ENCODE measurements around the gene TBX4.
A peak's percentile ranks its signal among the peaks of the same experiment; 100 is the strongest.
"Not testable (repeated sequence)": the region's sequence is repeated elsewhere in the genome, so short reads cannot be mapped to it uniquely, and the experiment has no call there.

TBX4 gene

DNA sequence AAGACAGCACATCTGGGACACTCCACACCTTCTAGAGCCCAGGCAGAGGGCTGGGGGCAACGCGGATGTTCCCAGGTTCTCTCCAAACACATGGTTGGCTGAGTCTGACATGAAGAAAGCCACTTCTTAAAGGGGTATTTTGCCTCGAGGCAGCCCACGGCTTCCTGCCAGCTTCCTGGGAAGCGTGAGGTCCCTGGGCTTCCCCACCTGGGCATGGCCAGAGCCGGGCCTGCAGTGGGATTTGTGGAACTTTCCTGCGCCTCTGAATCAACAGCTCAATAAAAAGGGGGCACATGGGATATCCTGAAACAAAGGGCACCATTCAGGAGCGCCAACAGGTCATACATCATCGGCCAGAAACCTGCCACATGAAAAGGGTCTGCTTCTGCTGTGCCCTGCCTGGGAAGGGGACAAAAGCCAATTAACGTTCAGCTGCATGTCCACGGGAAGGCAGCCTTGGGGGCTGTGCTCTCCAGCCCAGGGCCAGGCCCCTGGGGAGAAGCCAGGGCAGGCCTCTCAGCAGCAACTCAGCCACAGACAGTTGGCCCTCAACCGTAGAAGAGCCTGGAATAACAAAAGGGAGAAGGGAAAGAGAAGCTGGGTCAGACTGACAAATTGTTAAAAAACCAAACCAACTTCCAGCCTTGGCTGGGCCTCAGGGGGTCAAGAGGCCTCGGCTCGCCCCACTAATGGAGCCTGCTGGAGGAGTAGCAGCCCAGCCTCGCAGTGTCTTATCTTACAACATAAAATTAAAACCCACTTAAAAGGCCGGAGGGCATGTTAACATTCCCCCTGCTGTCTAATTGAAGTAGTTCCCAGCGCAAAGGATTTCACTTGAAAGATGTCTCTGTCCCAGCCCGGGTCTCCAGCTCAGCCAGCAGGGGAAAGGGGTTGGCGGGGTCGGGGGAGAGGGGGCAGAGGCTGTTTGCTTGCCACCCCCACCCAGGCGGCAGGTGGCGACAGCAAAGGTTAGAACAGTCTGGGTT, 34.2 kb downstream of the TBX4 start:
- no peak for DNase-seq

- no peak for DNase-seq
These were observed 35.2 kb downstream of the TBX4 start for GRCh38 chr17:61487161-61487988.

DNA sequence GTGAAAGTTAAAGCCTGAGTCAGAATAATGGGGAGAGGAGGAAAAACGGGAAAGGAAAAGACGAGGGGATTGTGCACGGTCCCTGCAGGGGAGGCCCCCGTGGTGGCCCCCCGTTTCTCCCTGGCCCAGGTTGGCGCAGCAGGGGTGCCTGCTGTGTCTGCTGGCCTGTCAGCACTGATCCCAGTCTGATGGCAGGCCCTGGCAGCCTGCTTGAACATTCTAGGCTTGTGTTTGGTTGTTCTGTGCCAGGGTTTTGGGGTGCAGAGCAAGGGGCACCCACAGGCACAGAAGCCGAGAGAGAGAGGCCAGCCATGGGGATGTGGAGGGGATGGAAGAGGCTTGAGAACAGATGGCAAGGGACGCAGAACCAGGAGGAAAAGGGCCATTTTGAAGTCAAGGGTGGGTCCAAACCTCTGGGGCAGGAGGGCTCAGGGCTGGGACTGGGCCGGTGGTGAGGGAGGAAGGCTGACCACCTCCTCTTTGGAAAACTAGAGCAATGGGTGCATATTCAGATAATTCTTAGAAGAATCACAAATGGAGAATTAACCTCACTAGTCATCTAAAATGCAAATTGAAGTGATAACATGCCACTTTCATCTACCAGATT, 35.9 kb downstream of the TBX4 start:
- no peak for DNase-seq

GRCh38 chr17:61488878-61489718, 36.9 kb downstream of the TBX4 start:
- DNase-seq: no peak

DNA sequence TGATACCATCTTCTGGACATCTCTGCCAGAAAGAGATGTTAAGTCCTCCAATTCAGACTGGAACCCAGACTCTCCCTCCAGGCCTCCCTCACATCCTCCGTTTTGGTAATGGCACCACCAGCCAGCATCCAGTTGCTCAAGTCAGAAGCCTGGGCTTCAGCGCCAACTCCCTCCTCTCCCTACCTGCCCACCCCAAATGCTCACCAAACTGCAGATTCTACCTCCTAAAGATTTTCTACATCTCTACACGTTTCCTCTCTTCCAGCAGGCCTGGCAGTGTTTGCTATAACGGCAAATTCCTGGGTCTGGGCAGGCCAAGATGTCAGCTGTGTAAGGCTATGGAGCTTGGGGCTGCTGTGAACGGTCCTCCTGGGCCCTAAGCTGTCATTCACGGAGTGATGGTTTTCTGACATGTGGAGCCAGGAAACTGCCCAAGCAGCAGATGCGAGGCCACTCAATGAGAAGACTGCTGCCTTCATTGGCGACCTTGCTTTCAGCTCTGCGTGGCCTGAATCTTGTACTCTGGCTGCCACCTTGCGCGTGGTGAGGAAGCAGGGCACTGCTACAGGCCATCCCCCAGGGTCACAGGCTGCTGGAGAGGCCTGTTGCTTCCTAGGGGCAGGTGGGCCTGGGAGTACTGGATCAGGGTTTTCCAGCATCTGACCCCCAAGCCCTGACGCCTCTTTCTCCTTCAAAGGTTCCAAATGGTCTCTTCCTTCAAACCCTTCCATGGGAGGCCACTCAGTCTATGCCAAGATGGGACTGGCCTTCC, 37.7 kb downstream of the TBX4 start:
- DNase-seq: no peak

DNA sequence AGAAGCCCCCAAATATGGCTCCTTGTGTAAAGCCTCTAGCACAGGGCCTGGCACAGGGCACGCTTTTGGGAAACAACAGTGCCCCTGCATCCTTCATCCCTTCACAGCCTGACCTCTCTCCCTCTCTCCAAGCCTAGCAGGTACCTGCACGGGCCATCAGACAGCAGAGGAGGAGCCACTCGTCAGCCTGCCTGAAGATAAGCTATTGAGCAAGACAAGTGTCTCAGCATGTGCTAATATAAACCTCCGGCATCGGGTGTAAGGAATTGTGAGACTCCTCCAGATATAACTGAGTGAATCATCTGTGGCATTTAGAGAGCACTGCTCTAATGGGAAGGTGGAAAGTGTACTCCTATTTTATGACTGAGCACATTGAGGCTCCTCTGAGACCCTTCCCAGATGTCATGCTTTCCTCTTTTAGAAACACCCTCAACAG, 38.3 kb downstream of the TBX4 start:
- peak; percentile 68 for DNase-seq

GRCh38 chr17:61491981-61492380, 39.8 kb downstream of the TBX4 start:
- DNase-seq: no peak

DNA sequence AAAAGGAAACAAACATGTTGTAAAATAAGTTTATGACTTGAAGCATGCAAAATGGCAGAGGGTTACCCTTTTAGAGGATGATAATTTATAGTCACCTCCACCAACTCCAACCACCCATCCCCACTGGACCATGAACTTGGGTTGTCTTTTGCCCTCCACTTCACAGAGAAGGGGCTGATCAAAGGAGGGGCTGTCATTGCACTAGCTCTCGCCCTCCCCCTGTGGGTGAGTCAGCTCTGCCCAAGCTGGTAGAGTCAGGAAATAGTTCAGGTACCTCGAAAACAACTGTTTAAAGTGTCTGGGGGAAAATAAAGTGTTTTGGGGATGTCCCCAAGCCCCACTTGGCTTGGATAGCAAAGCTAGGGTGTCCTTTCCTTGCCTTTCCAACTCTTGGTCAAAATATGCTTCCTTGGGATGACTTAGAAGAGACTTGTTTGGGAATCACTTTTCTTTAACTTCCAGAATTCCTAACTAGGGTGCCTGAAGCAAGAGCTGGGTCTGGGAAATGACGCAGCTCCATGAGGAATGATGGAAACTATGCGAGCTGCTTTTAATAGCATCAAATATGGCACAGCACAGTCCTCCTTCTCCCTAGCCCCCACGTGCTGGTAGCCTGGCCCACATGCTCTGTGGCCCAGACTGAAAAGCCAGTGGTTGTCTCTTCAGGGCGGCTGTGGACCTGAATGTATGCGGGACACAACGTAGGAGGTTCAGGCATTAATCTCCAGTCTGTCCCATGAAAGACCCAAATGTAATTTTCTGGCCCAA, 40.7 kb downstream of the TBX4 start:
- peak; percentile 23 for DNase-seq

GRCh38 chr17:61493830-61494324, 41.7 kb downstream of the TBX4 start:
- DNase-seq: not testable (repeated sequence)

- no peak for DNase-seq
These were observed 42.3 kb downstream of the TBX4 start for GRCh38 chr17:61494325-61495160.

DNA sequence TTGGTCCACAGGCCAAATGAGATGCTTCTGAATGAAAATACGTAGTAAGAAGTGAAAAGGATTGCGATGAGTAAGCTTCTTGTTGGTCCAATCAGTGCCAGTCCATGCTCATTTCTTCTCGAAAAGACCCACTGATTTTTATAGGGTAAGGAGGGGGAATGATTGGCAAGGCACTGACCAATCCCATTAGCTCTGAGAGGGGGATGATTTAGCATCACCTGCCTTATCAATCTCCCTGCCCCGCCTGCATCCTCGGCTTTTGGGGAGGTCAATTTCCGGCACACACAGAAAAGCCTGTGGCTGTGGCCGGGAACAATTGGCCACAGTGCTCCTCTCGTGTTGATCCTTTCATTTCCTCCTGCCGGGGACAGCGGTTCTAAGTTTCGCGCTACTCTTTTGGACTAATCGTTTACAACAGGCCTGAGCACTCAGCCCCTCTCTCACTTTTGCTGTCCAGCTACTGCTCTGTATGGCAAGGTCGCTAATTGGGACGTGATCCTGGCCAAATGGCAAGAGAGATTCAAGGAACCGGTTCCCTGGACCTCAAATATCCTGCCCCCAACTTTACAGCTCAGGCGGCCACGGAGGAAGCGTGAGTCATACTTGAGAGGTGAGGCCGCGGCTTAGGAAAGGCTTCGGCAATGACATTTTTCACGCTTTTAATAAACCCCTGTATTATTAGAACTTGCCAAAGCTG, 43.1 kb downstream of the TBX4 start:
- DNase-seq: peak; percentile 16

GRCh38 chr17:61496174-61496956, 44.1 kb downstream of the TBX4 start:
- DNase-seq: no peak

- no peak for DNase-seq
These were observed 44.9 kb downstream of the TBX4 start for GRCh38 chr17:61496957-61497653.

DNA sequence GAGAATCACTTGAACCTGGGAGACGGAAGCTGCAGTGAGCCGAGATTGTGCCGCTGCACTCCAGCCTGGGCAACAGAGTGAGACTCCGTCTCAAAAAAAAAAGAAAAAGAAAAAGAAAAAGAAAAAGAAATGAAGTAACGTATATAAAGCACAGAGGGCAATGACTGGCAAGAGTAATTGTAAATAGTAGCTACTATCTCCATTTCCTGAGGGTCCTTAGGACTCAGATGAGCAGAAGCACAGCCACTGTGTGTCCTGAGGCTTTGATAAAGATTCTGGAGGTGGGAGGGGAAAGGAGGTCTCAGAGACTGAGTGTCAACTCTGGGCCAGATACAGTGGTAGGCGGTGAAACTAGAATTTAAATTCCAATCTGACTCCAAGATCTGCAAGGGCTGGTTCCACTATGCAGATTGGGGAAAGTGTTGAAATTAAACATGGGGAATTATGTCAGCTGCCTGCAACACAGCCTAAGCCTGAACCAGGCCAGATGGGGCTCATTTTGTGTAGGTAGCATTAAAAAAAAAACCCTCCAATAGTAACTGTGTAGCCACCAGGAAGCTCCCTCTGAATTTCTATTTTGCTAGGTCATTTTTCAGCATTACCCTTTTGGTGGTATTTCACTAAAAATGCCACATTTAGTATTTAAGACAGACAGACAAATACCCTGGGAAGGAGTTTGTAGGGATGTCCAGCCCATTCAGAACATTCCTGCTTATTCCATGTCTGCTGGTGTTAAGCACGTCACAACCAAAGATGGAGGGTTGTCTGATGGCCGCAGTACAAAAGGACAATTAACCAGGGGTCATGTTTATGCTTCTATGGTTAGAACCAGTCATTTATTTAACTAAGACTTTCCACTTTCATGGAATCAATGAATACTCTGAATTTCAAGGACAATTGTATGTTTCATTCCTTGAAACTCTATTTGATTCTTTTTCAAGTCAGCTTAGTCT, 46.1 kb downstream of the TBX4 start:
- no peak for DNase-seq

DNA sequence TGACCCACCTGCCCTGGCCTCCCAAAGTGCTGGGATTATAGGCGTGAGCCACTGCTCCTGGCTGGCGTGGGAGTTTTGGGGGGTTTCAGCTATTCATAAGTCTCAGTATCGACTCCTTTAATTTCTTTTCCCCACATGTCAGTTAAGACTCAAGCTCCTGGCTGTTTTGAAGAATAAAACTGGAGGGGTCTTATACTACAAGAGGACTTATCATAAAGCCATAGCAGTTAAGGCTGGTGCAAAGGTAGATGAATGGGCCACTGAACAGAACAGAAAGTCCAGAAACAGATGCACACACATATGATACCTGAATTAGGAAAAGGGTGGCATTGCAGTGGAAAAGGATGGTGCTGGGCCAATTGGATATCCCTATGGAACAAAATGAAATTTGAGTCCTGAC, 47.4 kb downstream of the TBX4 start:
- no peak for DNase-seq

- no peak for DNase-seq
These were observed 48.1 kb downstream of the TBX4 start for GRCh38 chr17:61500287-61500686.

All from HCEC 1CT (cell line).